ENCODE data around the gene PADI2. TPM values are rescaled to one million over a fixed set of nuclear protein-coding genes. Genes with fewer than 3 reads are reported as not detected.

The PADI2 gene
- total RNA-seq, result 4.0 TPM
- long read RNA-seq, full-length matches to known transcripts, result 3 of 4 reads
- long read RNA-seq, partial matches to known transcripts, result 0 of 4 reads
- long read RNA-seq, other reads (novel, unspliced or antisense), result 1 of 4 reads

GRCh38 chr1:17119076-17119772 is at the start of gene PADI2:
Gene PADI2, minus strand, starts transcription at chr1:17119451. Its CDS starts 80 bp downstream, at chr1:17119371.
- DNase-seq (ENCODE audit: low spot score), result no peak

- DNase-seq (ENCODE audit: low spot score), result no peak
These were observed 49.0 kb upstream of the PADI2 start for GRCh38 chr1:17168091-17168876.

GRCh38 chr1:17167786-17168090 is 48.5 kb upstream of the PADI2 start:
- DNase-seq (ENCODE audit: low spot score), result no peak

GRCh38 chr1:17167041-17167785 is 48.0 kb upstream of the PADI2 start:
- no peak for DNase-seq (ENCODE audit: low spot score)

GRCh38 chr1:17165823-17166222 is 46.6 kb upstream of the PADI2 start:
- no peak for DNase-seq (ENCODE audit: low spot score)

GRCh38 chr1:17163789-17164666 is 44.8 kb upstream of the PADI2 start:
- DNase-seq (ENCODE audit: low spot score), result no peak

- DNase-seq (ENCODE audit: low spot score), result no peak
These were observed 44.1 kb upstream of the PADI2 start for GRCh38 chr1:17163371-17163770.

GRCh38 chr1:17162941-17163340 is 43.7 kb upstream of the PADI2 start:
- DNase-seq (ENCODE audit: low spot score), result no peak

GRCh38 chr1:17161926-17162800 is 42.9 kb upstream of the PADI2 start:
- no peak for DNase-seq (ENCODE audit: low spot score)

- DNase-seq (ENCODE audit: low spot score), result no peak
These were observed 42.0 kb upstream of the PADI2 start for GRCh38 chr1:17161137-17161740.

- DNase-seq (ENCODE audit: low spot score), result no peak
These were observed 39.7 kb upstream of the PADI2 start for GRCh38 chr1:17158961-17159360.

- DNase-seq (ENCODE audit: low spot score), result no peak
These were observed 36.9 kb upstream of the PADI2 start for GRCh38 chr1:17156108-17156507.

GRCh38 chr1:17155257-17155920 is 36.1 kb upstream of the PADI2 start:
- no peak for DNase-seq (ENCODE audit: low spot score)

- DNase-seq (ENCODE audit: low spot score), result no peak
These were observed 30.5 kb upstream of the PADI2 start for GRCh38 chr1:17149771-17150170.

GRCh38 chr1:17148950-17149608 is 29.8 kb upstream of the PADI2 start:
- no peak for DNase-seq (ENCODE audit: low spot score)

GRCh38 chr1:17145648-17146047 is 26.4 kb upstream of the PADI2 start:
- no peak for DNase-seq (ENCODE audit: low spot score)

GRCh38 chr1:17143760-17144159 is 24.5 kb upstream of the PADI2 start:
- DNase-seq (ENCODE audit: low spot score), result no peak

- DNase-seq (ENCODE audit: low spot score), result no peak
These were observed 22.4 kb upstream of the PADI2 start for GRCh38 chr1:17141441-17142197.
